Heart left ventricle (tissue), 13 donors: Measurements from ENCODE around the gene HMGN4.

ENCODE experiments used
- POLR2A ChIP-seq, 2 donors: fragments of 450-650 bp; IDR thresholded peaks; one replicate each; pipeline ENCODE4 v1.6.1; 2017; ENCODE audit warnings: antibody characterized with exemption in 2 of 2, mild to moderate bottlenecking in 2 of 2, moderate library complexity in 2 of 2
- TF ChIP-seq, protein P1 (sequence below), 12 donors: fragments of 200-600 bp; sonication (generic) in 4 of 12; IDR thresholded peaks; one replicate each; pipeline versions ENCODE4 v1.5.0 to v1.8.0; 2018 to 2022; ENCODE audit warnings: antibody characterized with exemption in 12 of 12, mild to moderate bottlenecking in 5 of 12
- donor health status: ischemic (EF 13 %, LVEDD 7.1; RV severe dilation, severe dysfunction).
- donor health status: DM: no; HTN: yes; CAD: no.
- donor health status: DM: no; HTN: no; CAD: no.
- donor health status: ischemic (EF 25% LVEDD 6.9; RV normal size, moderate dysfunction).
- donor health status: ischemic (EF 25% LVEDD 5.7; RV mildly dilated, moderate dysfunction).
- donor health status: ischemic (EF 35%, LVEDD 5.7; RV mildly dilated, moderate dysfunction).
- donor health status: nonischemic (EF 11% LVEDD 7.7; RV severe dilation, severe dysfunction).
- donor health status: DM: yes; HTN: yes; CAD: no.
- donor health status: PGD.
- donor health status: ischemic (EF 29% LVEDD 5.4; RV normal size, mild dysfunction).
- donor health status: nonischemic (EF 23%, LVEDD 6.1; RV moderate dilation, normal function).

DNA sequence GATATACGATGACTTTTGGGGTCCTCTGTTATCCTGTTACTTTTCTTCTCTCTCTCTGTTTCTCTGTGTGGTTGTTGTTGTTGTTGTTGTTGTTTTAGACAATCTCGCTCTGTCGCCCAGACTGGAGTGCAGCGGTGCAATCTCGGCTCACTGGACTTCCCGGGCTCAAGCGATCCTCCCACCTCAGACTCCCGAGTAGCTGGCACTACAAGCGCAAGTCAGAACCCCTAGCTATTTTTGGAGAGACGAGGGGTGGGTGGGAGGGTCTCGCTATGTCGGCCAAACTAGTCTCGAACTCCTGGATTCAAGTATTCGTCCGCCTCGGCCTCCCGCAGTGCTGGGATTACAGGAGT, 39.5 kb downstream of the HMGN4 start:
- TF ChIP-seq, protein P1, sequence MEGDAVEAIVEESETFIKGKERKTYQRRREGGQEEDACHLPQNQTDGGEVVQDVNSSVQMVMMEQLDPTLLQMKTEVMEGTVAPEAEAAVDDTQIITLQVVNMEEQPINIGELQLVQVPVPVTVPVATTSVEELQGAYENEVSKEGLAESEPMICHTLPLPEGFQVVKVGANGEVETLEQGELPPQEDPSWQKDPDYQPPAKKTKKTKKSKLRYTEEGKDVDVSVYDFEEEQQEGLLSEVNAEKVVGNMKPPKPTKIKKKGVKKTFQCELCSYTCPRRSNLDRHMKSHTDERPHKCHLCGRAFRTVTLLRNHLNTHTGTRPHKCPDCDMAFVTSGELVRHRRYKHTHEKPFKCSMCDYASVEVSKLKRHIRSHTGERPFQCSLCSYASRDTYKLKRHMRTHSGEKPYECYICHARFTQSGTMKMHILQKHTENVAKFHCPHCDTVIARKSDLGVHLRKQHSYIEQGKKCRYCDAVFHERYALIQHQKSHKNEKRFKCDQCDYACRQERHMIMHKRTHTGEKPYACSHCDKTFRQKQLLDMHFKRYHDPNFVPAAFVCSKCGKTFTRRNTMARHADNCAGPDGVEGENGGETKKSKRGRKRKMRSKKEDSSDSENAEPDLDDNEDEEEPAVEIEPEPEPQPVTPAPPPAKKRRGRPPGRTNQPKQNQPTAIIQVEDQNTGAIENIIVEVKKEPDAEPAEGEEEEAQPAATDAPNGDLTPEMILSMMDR (IDR thresholded peaks at IDR 0.05) = no peak
- TF ChIP-seq POLR2A (IDR thresholded peaks at IDR 0.05) = no peak
